GM10248 (cell line): ENCODE measurements around the gene C1R.
"Not testable (repeated sequence)": the region's sequence is repeated elsewhere in the genome, so short reads cannot be mapped to it uniquely, and the experiment has no call there.

ENCODE experiments used
- CTCF ChIA-PET: fragments of 300-600 bp; sonication (Branson Sonifier 250); formaldehyde crosslinking; extraction: SDS; loops from one replicate; lab custom pipeline; 2021; ENCODE audit warnings: antibody characterized with exemption; lab: Yijun Ruan, JAX
- POLR2A ChIA-PET: fragments of 350-650 bp; sonication (Branson Sonifier 250); formaldehyde crosslinking; extraction: SDS; loops from one replicate; lab custom pipeline; 2020; ENCODE audit warnings: antibody characterized with exemption; lab: Yijun Ruan, JAX
- DNase-seq: peaks from one replicate; pipeline ENCODE4 v3.0.0; 2012; ENCODE audit errors: extremely low spot score
- CTCF ChIP-seq: IDR thresholded peaks from 2 replicates; pipeline ENCODE4 v1.5.1; 2012; ENCODE audit warnings: mild to moderate bottlenecking, low read depth; ENCODE audit errors: extremely low read depth, missing control alignments, control extremely low read depth

Gene C1R

DNA sequence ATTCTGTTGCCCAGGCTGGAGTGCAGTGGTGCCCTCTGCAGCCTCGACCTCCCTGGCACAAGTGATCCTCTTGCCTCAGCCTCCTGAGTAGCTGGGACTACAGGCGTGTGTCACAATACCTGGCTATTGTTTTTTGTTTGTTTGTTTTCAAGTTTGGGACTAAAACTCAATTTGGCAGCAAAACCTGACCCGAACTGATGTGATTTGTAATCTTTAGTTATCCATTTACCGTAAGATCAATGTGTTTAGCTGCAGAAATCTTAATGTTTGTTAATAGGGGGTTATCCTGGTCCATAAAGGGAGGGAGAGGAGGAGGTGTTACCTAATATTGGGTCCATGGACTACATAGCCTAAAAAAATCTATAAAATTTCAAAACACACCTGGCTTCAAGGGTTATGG, 32.5 kb downstream of the C1R start:
- CTCF ChIA-PET = interaction anchor here (0.9 to 1.6 kb wide), 3 partner anchors 8 to 42 kb away, joined by 3 to 4 read pairs (median 3); partner anchors contain the start of gene LPCAT3
- POLR2A ChIA-PET = interaction anchor here (0.5 kb wide), 1 partner anchor 47 kb away, joined by 5 read pairs; no protein-coding TSS in a partner anchor
- no peak for DNase-seq
- TF ChIP-seq CTCF = no peak

- no peak for DNase-seq
- POLR2A ChIA-PET = no interaction called here
- no peak for TF ChIP-seq CTCF
- CTCF ChIA-PET = no interaction called here
These were observed 33.3 kb downstream of the C1R start for GRCh38 chr12:7058850-7059395.

GRCh38 chr12:7058163-7058845, 33.9 kb downstream of the C1R start:
- TF ChIP-seq CTCF = no peak
- DNase-seq = no peak
- POLR2A ChIA-PET = no interaction called here
- CTCF ChIA-PET = interaction anchor here (1.1 to 2.2 kb wide), 3 partner anchors 10 to 45 kb away, joined by 3 to 6 read pairs (median 5); partner anchors contain the start of gene C1R

DNA sequence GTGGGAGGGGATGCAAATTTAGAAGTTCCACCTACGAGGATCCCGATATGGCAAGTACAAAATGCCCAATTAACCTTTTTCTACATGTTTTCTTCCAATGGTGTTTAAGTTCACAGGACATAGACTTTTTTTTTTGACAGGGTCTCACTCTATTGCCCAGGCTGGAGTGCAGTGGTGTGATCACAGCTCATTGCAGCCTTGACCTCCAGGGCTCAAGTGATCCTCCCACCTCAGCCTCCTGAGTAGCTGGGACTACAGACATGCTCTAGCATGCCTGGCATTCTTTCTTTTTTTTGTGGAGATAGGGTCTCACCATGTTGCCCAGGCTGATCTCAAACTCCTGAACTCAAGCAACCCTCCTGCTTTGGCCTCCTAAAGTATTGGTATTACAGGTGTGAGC, 36.5 kb downstream of the C1R start:
- POLR2A ChIA-PET, DNase-seq: not testable (repeated sequence)
- CTCF ChIA-PET = interaction anchor here (0.8 to 1.6 kb wide), 4 partner anchors 11 to 37 kb away, joined by 3 to 4 read pairs (median 3); no protein-coding TSS in a partner anchor

DNA sequence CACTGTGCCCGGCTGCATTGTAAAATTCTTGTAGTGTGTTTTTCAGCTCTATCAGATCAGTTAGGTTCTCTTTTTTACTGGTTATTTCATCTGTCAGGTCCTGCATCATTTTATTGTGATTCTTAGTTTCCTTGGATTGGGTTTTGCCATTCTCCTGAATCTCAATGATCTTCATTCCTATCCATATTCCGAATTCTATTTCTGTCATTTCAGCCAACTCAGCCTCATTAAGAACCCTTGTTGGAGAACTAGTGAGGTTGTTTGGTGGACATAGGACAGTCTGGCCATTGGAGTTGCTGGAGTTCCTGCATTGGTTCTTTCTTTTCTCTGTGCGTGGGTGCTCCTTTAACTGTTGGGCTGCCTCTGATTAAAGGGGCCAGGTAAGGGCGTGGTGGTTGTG, 37.3 kb downstream of the C1R start:
- ChIA-PET CTCF (interaction anchor here (0.9 to 1.6 kb wide), 2 partner anchors 12 to 17 kb away, joined by 3 to 4 read pairs; no protein-coding TSS in a partner anchor), POLR2A (no interaction called here)
- no peak for DNase-seq
- TF ChIP-seq CTCF = no peak

DNA sequence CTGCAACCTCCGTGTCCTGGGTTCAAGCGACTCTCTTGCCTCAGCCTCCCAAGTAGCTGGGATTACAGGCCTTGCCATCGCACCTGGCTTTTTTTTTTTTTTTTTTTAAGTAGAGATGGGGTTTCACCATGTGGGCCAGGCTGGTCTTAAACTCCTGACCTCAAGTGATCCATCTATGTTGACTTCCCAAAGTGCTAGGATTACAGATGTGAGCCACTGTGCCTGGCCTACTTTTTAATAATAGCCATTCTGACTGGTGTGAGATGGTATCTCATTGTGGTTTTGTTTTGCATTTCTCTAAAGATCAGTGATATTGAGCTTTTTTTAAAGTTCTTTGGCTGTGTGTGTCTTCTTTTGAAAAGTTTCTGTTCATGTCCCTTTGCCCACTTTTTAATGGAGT, 42.3 kb downstream of the C1R start:
- DNase-seq, POLR2A ChIA-PET: not testable (repeated sequence)
- CTCF ChIA-PET = interaction anchor here (1.2 to 2.0 kb wide), 3 partner anchors 19 to 59 kb away, joined by 3 to 6 read pairs (median 5); partner anchors contain the start of genes C1RL and LPCAT3

DNA sequence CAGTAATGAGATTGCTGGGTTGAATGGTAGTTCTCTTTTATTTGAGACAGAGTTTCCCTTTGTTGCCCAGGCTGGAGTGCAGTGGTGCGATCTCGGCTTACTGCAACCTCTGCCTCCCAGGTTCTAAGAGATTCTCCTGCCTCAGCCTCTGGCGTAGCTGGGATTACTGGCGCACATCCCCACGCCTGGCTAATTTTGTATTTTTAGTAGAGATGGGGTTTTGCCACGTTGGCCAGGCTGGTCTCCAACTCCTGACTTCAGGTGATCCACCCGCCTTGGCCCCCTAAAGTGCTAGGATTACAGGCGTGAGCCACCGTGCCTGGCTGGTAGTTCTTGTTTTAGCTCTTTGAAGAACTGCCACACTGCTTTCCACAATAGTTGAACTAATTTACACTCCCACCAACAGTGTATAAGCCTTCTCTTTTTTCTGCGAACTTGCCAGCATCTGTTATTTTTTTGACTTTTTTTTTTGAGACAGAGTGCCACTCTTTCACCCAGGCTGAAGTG, 42.7 kb downstream of the C1R start:
- POLR2A ChIA-PET, DNase-seq: not testable (repeated sequence)
- CTCF ChIA-PET = interaction anchor here (1.4 to 2.0 kb wide), 2 partner anchors 31 to 59 kb away, joined by 5 to 6 read pairs; partner anchors contain the start of genes C1RL and LPCAT3

DNA sequence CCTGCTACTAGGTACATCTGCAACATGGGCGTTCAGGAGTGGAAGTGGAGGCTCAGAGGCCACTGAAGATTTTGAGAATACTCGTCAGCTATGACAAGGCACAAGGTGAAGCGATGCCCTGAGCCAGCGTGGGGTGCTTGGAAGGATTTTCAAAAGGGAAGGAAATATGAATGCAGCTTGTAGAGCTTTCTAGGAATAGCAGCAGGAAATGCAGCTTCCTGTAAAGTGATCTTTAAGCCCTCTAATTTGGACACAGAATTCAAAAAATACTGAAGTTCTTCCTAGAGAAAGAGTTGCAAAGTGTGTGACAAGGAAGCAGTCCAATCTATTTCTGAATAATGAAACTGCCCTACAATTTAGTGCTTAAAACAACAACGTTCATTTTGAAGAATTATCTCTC, 44.9 kb downstream of the C1R start:
- no peak for DNase-seq
- CTCF ChIA-PET = interaction anchor here (2.1 kb wide), 1 partner anchor 10 kb away, joined by 6 read pairs; no protein-coding TSS in a partner anchor
- TF ChIP-seq CTCF = no peak
- POLR2A ChIA-PET = no interaction called here
